Endothelial cell of umbilical vein (primary cell): ENCODE measurements around the gene ETS1. TPM values are rescaled to one million over a fixed set of nuclear protein-coding genes. Genes with fewer than 3 reads are reported as not detected.

Experiments used
- BruUV-seq: library from RNA; stranded (reverse); fragments of 400-500 nt; replicated peaks from 2 replicates; lab custom pipeline; 2021; lab: Mats Ljungman, UMichigan
- CTCF ChIA-PET: fragments of 300-600, 350-600 bp; sonication (Branson Sonifier 250); formaldehyde crosslinking; loops from one replicate; lab custom pipeline; 2021; ENCODE audit warnings: antibody characterized with exemption, inconsistent platforms; lab: Charles Lee
- POLR2A ChIA-PET: fragments of 300-600, 350-600 bp; sonication (Branson Sonifier 250); formaldehyde crosslinking; loops from one replicate; lab custom pipeline; 2021; ENCODE audit warnings: antibody characterized with exemption, inconsistent platforms; lab: Charles Lee
- DNase-seq: peaks from one replicate; pipeline ENCODE4 v3.0.0-alpha.2; 2011; ENCODE audit warnings: low read depth, low spot score
- FAIRE-seq: peaks from 2 replicates; lab custom pipeline; 2011; peaks lifted over from hg19 to GRCh38; lab: Jason Lieb, UNC
- H2AFZ ChIP-seq: 2 replicates; pipeline ENCODE4 v1.6.0; 2012; ENCODE audit warnings: low read depth, low read length, control low read depth, inconsistent platforms
- H3K27ac ChIP-seq: 2 replicates; pipeline ENCODE4 v1.5.1; 2011; ENCODE audit warnings: low read depth, mild to moderate bottlenecking, control low read depth, low read length, moderate library complexity; ENCODE audit not compliant: insufficient read depth
- H3K27me3 ChIP-seq, 2 experiments: 2 replicates each; pipeline versions ENCODE4 v1.6.0 to v1.6.1; 2011; ENCODE audit warnings: low read length in 2 of 2, mixed read lengths in 1 of 2; ENCODE audit not compliant: control insufficient read depth in 2 of 2, insufficient read depth in 2 of 2
- H3K36me3 ChIP-seq, 2 experiments: 2 replicates in 1 of 2; 3 replicates in 1 of 2; pipeline ENCODE4 v1.5.1; 2011; ENCODE audit warnings: low read length in 2 of 2, mild to moderate bottlenecking in 1 of 2, moderate library complexity in 1 of 2; ENCODE audit not compliant: control insufficient read depth in 2 of 2, insufficient read depth in 2 of 2; ENCODE audit errors: extremely low read depth in 1 of 2
- H3K4me1 ChIP-seq: 3 replicates; pipeline ENCODE4 v1.5.1; 2011; ENCODE audit warnings: mild to moderate bottlenecking, low read length; ENCODE audit not compliant: control insufficient read depth, insufficient read depth; ENCODE audit errors: extremely low read depth
- H3K4me2 ChIP-seq: 2 replicates; pipeline ENCODE4 v1.6.1; 2011; ENCODE audit warnings: low read length, control low read depth, mixed read lengths; ENCODE audit not compliant: insufficient read depth
- H3K4me3 ChIP-seq, 3 experiments: fragments of 200-600 bp in 1 of 3; sonication (generic), shearing (Covaris generic) in 1 of 3; replicated peaks in 1 of 3; 2 replicates each; pipeline ENCODE4 v1.5.1; 2011 to 2016; ENCODE audit warnings: control low read depth in 3 of 3, low read length in 3 of 3, mild to moderate bottlenecking in 2 of 3, inconsistent platforms in 1 of 3, low read depth in 1 of 3, moderate library complexity in 1 of 3; ENCODE audit not compliant: insufficient read depth in 1 of 3
- H3K79me2 ChIP-seq: 2 replicates; pipeline ENCODE4 v1.6.0; 2012; ENCODE audit warnings: low read length, inconsistent platforms; ENCODE audit not compliant: control insufficient read depth, insufficient read depth
- H3K9ac ChIP-seq: replicated peaks from 2 replicates; pipeline ENCODE3; 2011; ENCODE audit warnings: low read length, control low read depth; ENCODE audit not compliant: insufficient read depth; ENCODE audit errors: extremely low read depth
- H3K9me1 ChIP-seq: replicated peaks from 3 replicates; pipeline ENCODE4 v1.6.0; 2011; ENCODE audit warnings: mild to moderate bottlenecking, low read length; ENCODE audit not compliant: control insufficient read depth, insufficient read depth; ENCODE audit errors: extremely low read depth
- H3K9me3 ChIP-seq: replicated peaks from 2 replicates; pipeline ENCODE4 v1.5.1; 2012; ENCODE audit warnings: low read length, inconsistent platforms; ENCODE audit not compliant: control insufficient read depth, insufficient read depth
- H4K20me1 ChIP-seq: replicated peaks from 2 replicates; pipeline ENCODE3; 2011; ENCODE audit warnings: mild to moderate bottlenecking, low read length; ENCODE audit not compliant: control insufficient read depth, insufficient read depth; ENCODE audit errors: extremely low read depth
- EZH2 ChIP-seq: IDR thresholded peaks from 2 replicates; pipeline ENCODE4 v1.6.1; 2012; ENCODE audit warnings: borderline replicate concordance, low read depth, mild to moderate bottlenecking, moderate library complexity, low read length, inconsistent platforms; ENCODE audit not compliant: severe bottlenecking
- FOS ChIP-seq: IDR thresholded peaks from 2 replicates; pipeline ENCODE4 v1.6.1; 2011; ENCODE audit warnings: mild to moderate bottlenecking, low read length, moderate library complexity, borderline replicate concordance; ENCODE audit not compliant: insufficient read depth
- MYC ChIP-seq: IDR thresholded peaks from one replicate; pipeline ENCODE4 v1.6.1; 2011; ENCODE audit warnings: mild to moderate bottlenecking, low read depth, low read length
- POLR2A ChIP-seq: IDR thresholded peaks from 2 replicates; pipeline ENCODE4 v1.6.1; 2012; ENCODE audit warnings: low read depth, mild to moderate bottlenecking, control low read depth, low read length
- POLR2AphosphoS5 ChIP-seq: IDR thresholded peaks from 2 replicates; pipeline ENCODE4 v1.6.1; 2012; ENCODE audit warnings: low read depth, mild to moderate bottlenecking, control low read depth, low read length, moderate library complexity; ENCODE audit not compliant: insufficient read depth
- dilution Hi-C: fragments of 300-500 bp; cut with MboI; formaldehyde crosslinking; loops from one replicate; pipeline ENCODE4 v1.15.0; 2019; ENCODE audit warnings: low sequenced_read_pairs; ENCODE audit not compliant: extremely low pct_ligation_motif_present
- intact Hi-C: fragments of 100-400 bp; cut with micrococcal nuclease; formaldehyde crosslinking; loops from one replicate; pipeline ENCODE4 v1.10.0; 2022
- polyA plus RNA-seq, 4 experiments: library from polyadenylated mRNA; depleted of rRNA in 3 of 4; stranded (reverse) in 3 of 4; unstranded in 1 of 4; fragments of >200 nt; gene quantifications; 2 replicates each; pipeline versions ENCODE4 v1.2.1 to v1.2.3, GENCODE V29; 2011 to 2012; ENCODE audit warnings: missing spikeins in 1 of 4
- total RNA-seq: library from RNA; stranded (reverse); gene quantifications from 2 replicates; pipeline ENCODE4 v1.2.3, GENCODE V29; 2021
- TF ChIP-seq, protein P1 (sequence below), 2 donors: IDR thresholded peaks; 1 replicate in 1 of 2; 2 replicates in 1 of 2; pipeline ENCODE4 v1.5.1; 2011; ENCODE audit warnings: low read length in 2 of 2, mild to moderate bottlenecking in 2 of 2, moderate library complexity in 2 of 2, control low read depth in 1 of 2, inconsistent platforms in 1 of 2, low read depth in 1 of 2; ENCODE audit not compliant: insufficient read depth in 1 of 2; ENCODE audit errors: extremely low read depth in 1 of 2
- TF ChIP-seq, protein P2 (sequence below): IDR thresholded peaks from 2 replicates; pipeline ENCODE4 v1.6.1; 2011; ENCODE audit not compliant: insufficient read depth, insufficient read length

The ETS1 gene
- total and polyA plus RNA-seq, 2 donors (not counting 3 experiments of a cell fraction or from before 2014, with no cell fraction given), result 34.2 to 115 TPM

DNA sequence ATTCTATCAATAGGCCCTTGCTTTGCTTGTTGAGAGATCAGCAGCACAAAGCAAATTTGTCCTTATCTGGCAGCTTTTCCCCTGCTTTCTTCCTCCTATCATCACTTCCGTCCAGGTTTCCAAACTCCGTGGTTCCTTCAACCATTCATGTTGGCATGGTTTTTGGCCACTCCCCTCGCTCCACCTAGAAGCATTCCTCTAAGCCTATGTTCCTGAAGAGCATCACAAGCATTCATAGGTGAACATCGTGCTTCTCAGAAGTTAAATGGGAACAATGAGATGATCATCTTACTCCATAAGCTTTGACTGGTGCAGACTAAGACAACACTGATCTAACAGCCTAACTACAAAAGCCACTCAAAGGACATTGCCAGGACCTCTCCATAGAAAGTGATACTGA lies 86.3 kb downstream of the ETS1 start:
- Histone ChIP-seq H3K4me3 (no peak overlapping the region), H3K79me2 (peaks cover 86% of the 10 kb centered on the region), H2AFZ (no peak overlapping the region), H3K4me1 (peaks cover 77% of the 10 kb centered on the region), H3K27me3 (no peaks in the 10 kb centered on the region), H3K9me3 (no peaks in the 10 kb centered on the region), H3K9ac (no peak overlapping the region), H4K20me1 (no peaks in the 10 kb centered on the region), H3K4me2 (no peak overlapping the region), H3K36me3 (peaks cover 0 to 2% of the 10 kb centered on the region in 2 experiments), H3K9me1 (no peaks in the 10 kb centered on the region), H3K27ac (peak overlapping the region; percentile 94)
- BruUV-seq, result no TSS peak
- dilution Hi-C loops, result no loop called here
- ChIA-PET CTCF (interaction anchor here (1.1 to 1.7 kb wide), 2 partner anchors 17 to 131 kb away, joined by 4 to 6 read pairs; no protein-coding TSS in a partner anchor), POLR2A (no interaction called here)
- FAIRE-seq, result no peak
- TF ChIP-seq MYC (no peak), POLR2A (no peak), POLR2AphosphoS5 (no peak), EZH2 (no peak), FOS (no peak)
- TF ChIP-seq, protein P1, sequence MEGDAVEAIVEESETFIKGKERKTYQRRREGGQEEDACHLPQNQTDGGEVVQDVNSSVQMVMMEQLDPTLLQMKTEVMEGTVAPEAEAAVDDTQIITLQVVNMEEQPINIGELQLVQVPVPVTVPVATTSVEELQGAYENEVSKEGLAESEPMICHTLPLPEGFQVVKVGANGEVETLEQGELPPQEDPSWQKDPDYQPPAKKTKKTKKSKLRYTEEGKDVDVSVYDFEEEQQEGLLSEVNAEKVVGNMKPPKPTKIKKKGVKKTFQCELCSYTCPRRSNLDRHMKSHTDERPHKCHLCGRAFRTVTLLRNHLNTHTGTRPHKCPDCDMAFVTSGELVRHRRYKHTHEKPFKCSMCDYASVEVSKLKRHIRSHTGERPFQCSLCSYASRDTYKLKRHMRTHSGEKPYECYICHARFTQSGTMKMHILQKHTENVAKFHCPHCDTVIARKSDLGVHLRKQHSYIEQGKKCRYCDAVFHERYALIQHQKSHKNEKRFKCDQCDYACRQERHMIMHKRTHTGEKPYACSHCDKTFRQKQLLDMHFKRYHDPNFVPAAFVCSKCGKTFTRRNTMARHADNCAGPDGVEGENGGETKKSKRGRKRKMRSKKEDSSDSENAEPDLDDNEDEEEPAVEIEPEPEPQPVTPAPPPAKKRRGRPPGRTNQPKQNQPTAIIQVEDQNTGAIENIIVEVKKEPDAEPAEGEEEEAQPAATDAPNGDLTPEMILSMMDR (IDR thresholded peaks at IDR 0.05; ENCODE audit: extremely low read depth in 1 of 2, insufficient read depth in 1 of 2, low read depth in 1 of 2, low read length in 2 of 2), result no peak
- TF ChIP-seq, protein P2, sequence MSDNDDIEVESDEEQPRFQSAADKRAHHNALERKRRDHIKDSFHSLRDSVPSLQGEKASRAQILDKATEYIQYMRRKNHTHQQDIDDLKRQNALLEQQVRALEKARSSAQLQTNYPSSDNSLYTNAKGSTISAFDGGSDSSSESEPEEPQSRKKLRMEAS, result no peak
- intact Hi-C loops, result loop anchor here (5.0 kb wide), 3 partner anchors 131 to 206 kb away; partner anchors contain the start of gene FLI1
- no peak for DNase-seq
